HCT116 (cell line): ENCODE data around the gene GRK6. TPM values are rescaled to one million over a fixed set of nuclear protein-coding genes. Genes with fewer than 3 reads are reported as not detected.

ENCODE experiments used
- ATAC-seq: fragments of 200-7000 bp; cut with Tn5 transposase; 2 replicates; pipeline ENCODE4 v1.9.1; 2020; ENCODE audit warnings: mild to moderate bottlenecking, moderate library complexity
- BruUV-seq: library from RNA; stranded (reverse); fragments of 400-500 nt; replicated peaks from 2 replicates; lab custom pipeline; 2021; lab: Mats Ljungman, UMichigan
- CTCF ChIA-PET: fragments of 300-600 bp; sonication (Branson Sonifier 250); formaldehyde crosslinking; loops from one replicate; lab custom pipeline; 2021; ENCODE audit warnings: antibody characterized with exemption; lab: Charles Lee
- POLR2A ChIA-PET: fragments of 300-600, 350-600 bp; sonication (Branson Sonifier 250); formaldehyde crosslinking; loops from one replicate; lab custom pipeline; 2021; ENCODE audit warnings: antibody characterized with exemption; lab: Charles Lee
- RAD21 ChIA-PET, 2 experiments: fragments of 300-600 bp; sonication (Branson Sonifier 250); formaldehyde crosslinking; loops; one replicate each; lab custom pipeline; 2023; ENCODE audit warnings: low total read pairs in 2 of 2; ENCODE audit not compliant: uncharacterized antibody in 2 of 2, unreplicated experiment in 2 of 2, low non-redundant PET in 1 of 2; lab: Charles Lee
- DNase-seq: peaks from one replicate; pipeline ENCODE4 v3.0.0-alpha.2; 2010; ENCODE audit warnings: low read depth, low spot score
- H2AFZ ChIP-seq: fragments of 200-600 bp; shearing (Covaris generic), sonication (generic); 2 replicates; pipeline ENCODE4 v1.6.1; 2017; ENCODE audit warnings: low read depth, mixed run types, mixed read lengths, antibody characterized with exemption, low read length; ENCODE audit not compliant: poor library complexity, severe bottlenecking
- H3K27ac ChIP-seq: 2 replicates; pipeline ENCODE4 v1.5.1; 2012; ENCODE audit warnings: low read depth, low read length
- H3K27me3 ChIP-seq: fragments of 200-600 bp; sonication (generic); 2 replicates; pipeline ENCODE4 v1.6.1; 2016; ENCODE audit warnings: mixed run types, low read length, mixed read lengths; ENCODE audit not compliant: insufficient read depth
- H3K36me3 ChIP-seq, 2 experiments: fragments of 200-500 bp in 1 of 2; fragments of 200-600 bp in 1 of 2; sonication (Bioruptor generic) in 1 of 2; sonication (generic) in 1 of 2; 2 replicates each; pipeline versions ENCODE4 v1.5.1 to v1.6.1; 2014 to 2016; ENCODE audit warnings: low read length in 2 of 2, inconsistent platforms in 1 of 2, mixed read lengths in 1 of 2, mixed run types in 1 of 2; ENCODE audit not compliant: insufficient read depth in 2 of 2, control insufficient read depth in 1 of 2
- H3K4me1 ChIP-seq, 2 experiments: fragments of 200-600 bp in 1 of 2; sonication (generic) in 1 of 2; 2 replicates each; pipeline versions ENCODE4 v1.5.1 to v1.6.1; 2012 to 2017; ENCODE audit warnings: low read length in 2 of 2, inconsistent platforms in 1 of 2, mild to moderate bottlenecking in 1 of 2, mixed read lengths in 1 of 2, mixed run types in 1 of 2, moderate library complexity in 1 of 2; ENCODE audit not compliant: insufficient read depth in 2 of 2, control insufficient read depth in 1 of 2
- H3K4me2 ChIP-seq: fragments of 200-600 bp; sonication (generic); 2 replicates; pipeline ENCODE4 v1.6.1; 2017; ENCODE audit warnings: mixed run types, low read length, mixed read lengths
- H3K4me3 ChIP-seq, 2 experiments: fragments of 200-600 bp in 1 of 2; sonication (generic) in 1 of 2; replicated peaks in 1 of 2; 2 replicates each; pipeline ENCODE4 v1.5.1; 2011 to 2016; ENCODE audit warnings: low read length in 2 of 2, control low read depth in 1 of 2, low read depth in 1 of 2, mild to moderate bottlenecking in 1 of 2, mixed read lengths in 1 of 2, mixed run types in 1 of 2
- H3K79me2 ChIP-seq: fragments of 200-600 bp; sonication (generic); 2 replicates; pipeline ENCODE4 v1.6.1; 2017; ENCODE audit warnings: mild to moderate bottlenecking, mixed run types, low read length, moderate library complexity, mixed read lengths; ENCODE audit not compliant: insufficient read depth
- H3K9ac ChIP-seq: fragments of 200-600 bp; sonication (generic); 2 replicates; pipeline ENCODE4 v1.6.1; 2016; ENCODE audit warnings: low read length, mixed read lengths
- H3K9me2 ChIP-seq: fragments of 200-600 bp; sonication (generic), shearing (Covaris generic); 2 replicates; pipeline ENCODE4 v1.6.1; 2017; ENCODE audit warnings: mixed run types, mild to moderate bottlenecking, moderate library complexity; ENCODE audit not compliant: insufficient read depth
- H3K9me3 ChIP-seq, 2 experiments: fragments of 200-500 bp in 1 of 2; fragments of 200-600 bp in 1 of 2; sonication (Bioruptor generic) in 1 of 2; sonication (generic) in 1 of 2; 2 replicates each; pipeline ENCODE4 v1.6.1; 2014 to 2017; ENCODE audit warnings: low read length in 2 of 2, mixed read lengths in 2 of 2, inconsistent platforms in 1 of 2, low read depth in 1 of 2, mild to moderate bottlenecking in 1 of 2, mixed run types in 1 of 2, moderate library complexity in 1 of 2; ENCODE audit not compliant: control insufficient read depth in 1 of 2, insufficient read depth in 1 of 2
- H4K20me1 ChIP-seq: fragments of 200-600 bp; sonication (generic), shearing (Covaris generic); 2 replicates; pipeline ENCODE4 v1.6.1; 2017; ENCODE audit warnings: mixed run types, mild to moderate bottlenecking, moderate library complexity; ENCODE audit not compliant: insufficient read depth
- ATF3 ChIP-seq: IDR thresholded peaks from 2 replicates; pipeline ENCODE4 v1.6.1; 2012
- CBX3 ChIP-seq: IDR thresholded peaks from 2 replicates; pipeline ENCODE4 v1.6.1; 2012; ENCODE audit warnings: low read depth
- CTCF ChIP-seq, 3 experiments: fragments of 200-600 bp in 1 of 3; sonication (generic) in 1 of 3; IDR thresholded peaks in 2 of 3; conservative IDR thresholded peaks in 1 of 3; 2 replicates each; pipeline ENCODE4 v1.5.1; 2012 to 2017; ENCODE audit warnings: low read depth in 2 of 3, low read length in 2 of 3, antibody characterized with exemption in 1 of 3, borderline replicate concordance in 1 of 3, control low read depth in 1 of 3, mild to moderate bottlenecking in 1 of 3, mixed read lengths in 1 of 3, mixed run types in 1 of 3, moderate library complexity in 1 of 3; ENCODE audit not compliant: insufficient read depth in 1 of 3
- EGR1 ChIP-seq: IDR thresholded peaks from 2 replicates; pipeline ENCODE4 v1.6.1; 2012; ENCODE audit warnings: low read depth
- ELF1 ChIP-seq: IDR thresholded peaks from 2 replicates; pipeline ENCODE4 v1.6.1; 2012; ENCODE audit warnings: low read depth, borderline replicate concordance
- MAX ChIP-seq: IDR thresholded peaks from 2 replicates; pipeline ENCODE4 v1.6.1; 2012
- POLR2AphosphoS5 ChIP-seq: IDR thresholded peaks from 2 replicates; pipeline ENCODE4 v1.6.1; 2011; ENCODE audit warnings: mild to moderate bottlenecking, low read depth, low read length, moderate library complexity
- RAD21 ChIP-seq: IDR thresholded peaks from 2 replicates; pipeline ENCODE4 v1.6.1; 2012; ENCODE audit warnings: low read depth, mild to moderate bottlenecking
- REST ChIP-seq: IDR thresholded peaks from 2 replicates; pipeline ENCODE4 v1.6.1; 2012; ENCODE audit warnings: low read depth
- SP1 ChIP-seq: IDR thresholded peaks from 2 replicates; pipeline ENCODE4 v1.6.1; 2012; ENCODE audit warnings: low read depth
- SRF ChIP-seq: IDR thresholded peaks from 2 replicates; pipeline ENCODE4 v1.6.1; 2012; ENCODE audit warnings: low read depth
- ZFX ChIP-seq: fragments of 450-650 bp; IDR thresholded peaks from 2 replicates; pipeline ENCODE4 v1.6.1; 2017
- intact Hi-C: fragments of 100-400 bp; cut with micrococcal nuclease; formaldehyde crosslinking; loops from 2 replicates; pipeline ENCODE4 v1.10.0; 2022
- total RNA-seq: library from RNA; stranded (reverse); gene quantifications from one replicate; pipeline ENCODE4 v1.2.1, GENCODE V29; 2021; ENCODE audit not compliant: unreplicated experiment

Gene GRK6
- total RNA-seq, 1 experiment from 2014 or later: 89.3 TPM

GRCh38 chr5:177453852-177454396, 27.4 kb downstream of the GRK6 start:
- Histone ChIP-seq H3K9ac (peak overlapping the region; percentile 92), H3K4me2 (peak overlapping the region; percentile 96), H3K4me3 (peak overlapping the region; percentile 40 to 76), H3K79me2 (peaks cover 25% of the 10 kb centered on the region), H3K9me3 (no peaks in the 10 kb centered on the region), H2AFZ (no peak overlapping the region), H3K4me1 (peaks cover 18 to 65% of the 10 kb centered on the region in 2 experiments; a peak in 3 of 4 replicates), H4K20me1 (no peaks in the 10 kb centered on the region), H3K9me2 (no peaks in the 10 kb centered on the region), H3K27ac (peak overlapping the region; percentile 96), H3K27me3 (no peaks in the 10 kb centered on the region), H3K36me3 (peaks cover 0 to 11% of the 10 kb centered on the region in 2 experiments; a peak in 1 of 4 replicates)
- ChIA-PET RAD21 (interaction anchor here (0.6 to 0.7 kb wide), 3 partner anchors 22 to 144 kb away, joined by 3 to 7 read pairs (median 3); no protein-coding TSS in a partner anchor), CTCF (interaction anchor here (1.3 to 6.8 kb wide), 13 partner anchors 8 to 340 kb away, joined by 3 to 85 read pairs (median 11); partner anchors contain the start of genes GRK6, PDLIM7, PFN3 and PRR7), POLR2A (interaction anchor here (1.0 to 2.3 kb wide), 3 partner anchors 28 to 102 kb away, joined by 4 to 7 read pairs (median 5); partner anchors contain the start of genes GRK6 and LMAN2)
- intact Hi-C loops: loop anchor here (1.0 kb wide), 2 partner anchors 64 to 136 kb away; no protein-coding TSS in a partner anchor
- DNase-seq: no peak
- no peak for TF ChIP-seq ZFX
- no peak for TF ChIP-seq REST
- TF ChIP-seq ATF3: no peak
- TF ChIP-seq EGR1: no peak
- no peak for TF ChIP-seq SP1
- no peak for TF ChIP-seq MAX
- no peak for TF ChIP-seq POLR2AphosphoS5
- TF ChIP-seq CBX3: no peak
- no peak for TF ChIP-seq SRF
- no peak for TF ChIP-seq CTCF (IDR thresholded peaks at IDR 0.05 in 2 of 3, conservative IDR thresholded peaks at IDR 0.05 in 1 of 3; ENCODE audit: borderline replicate concordance in 1 of 3, insufficient read depth in 1 of 3, low read depth in 2 of 3, low read length in 2 of 3)
- no peak for TF ChIP-seq ELF1
- TF ChIP-seq RAD21: no peak
- no peak for ATAC-seq
- BruUV-seq: no TSS peak
